ENCODE results near the gene CACNA1C.

DNA sequence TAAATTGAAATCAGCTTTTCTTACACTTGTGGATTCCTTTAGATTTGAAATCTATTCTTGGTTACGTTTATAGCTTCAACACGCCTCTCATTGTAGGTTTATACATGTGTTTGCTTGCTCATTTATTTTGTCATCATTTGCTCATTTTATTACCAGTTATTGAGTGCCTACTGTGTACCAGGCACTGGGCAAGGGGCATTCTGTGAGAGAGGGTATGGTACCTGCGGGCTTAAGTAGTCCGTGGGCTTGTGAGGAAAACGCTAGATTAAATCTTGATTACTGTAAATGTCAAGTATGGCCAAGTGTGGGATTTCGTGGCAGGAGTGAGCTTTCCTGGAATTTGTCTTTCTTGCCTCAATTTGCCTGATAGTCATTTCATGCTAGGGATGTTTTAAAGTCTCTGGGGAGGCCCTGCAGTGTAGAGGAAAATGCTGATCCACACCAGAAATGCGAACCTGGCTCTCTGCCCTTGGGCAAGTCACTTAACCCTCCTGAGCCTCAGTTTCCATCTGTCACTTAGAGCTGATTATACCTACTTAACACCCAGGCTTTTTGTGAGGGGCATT, 92.7 kb downstream of the CACNA1C start:
- TF ChIP-seq POLR2A (IDR thresholded peaks at IDR 0.05; ENCODE audit: low read depth, low read length) (no peak), RCOR1 (IDR thresholded peaks at IDR 0.05; ENCODE audit: insufficient replicate concordance, low read length) (no peak), CEBPB (IDR thresholded peaks at IDR 0.05; ENCODE audit: low read depth, low read length) (no peak), RFX5 (IDR thresholded peaks at IDR 0.05; ENCODE audit: low read depth, low read length) (no peak), CHD1 (IDR thresholded peaks at IDR 0.05; ENCODE audit: low read depth, low read length) (no peak), MXI1 (IDR thresholded peaks at IDR 0.05; ENCODE audit: borderline replicate concordance, low read depth, low read length) (no peak), NFE2L2 (IDR thresholded peaks at IDR 0.05; ENCODE audit: low read depth, low read length) (no peak), MAZ (IDR thresholded peaks at IDR 0.05; ENCODE audit: borderline replicate concordance, low read depth, low read length) (no peak), SMC3 (IDR thresholded peaks at IDR 0.05; ENCODE audit: low read depth, low read length) (no peak)
- TF ChIP-seq, protein P1, sequence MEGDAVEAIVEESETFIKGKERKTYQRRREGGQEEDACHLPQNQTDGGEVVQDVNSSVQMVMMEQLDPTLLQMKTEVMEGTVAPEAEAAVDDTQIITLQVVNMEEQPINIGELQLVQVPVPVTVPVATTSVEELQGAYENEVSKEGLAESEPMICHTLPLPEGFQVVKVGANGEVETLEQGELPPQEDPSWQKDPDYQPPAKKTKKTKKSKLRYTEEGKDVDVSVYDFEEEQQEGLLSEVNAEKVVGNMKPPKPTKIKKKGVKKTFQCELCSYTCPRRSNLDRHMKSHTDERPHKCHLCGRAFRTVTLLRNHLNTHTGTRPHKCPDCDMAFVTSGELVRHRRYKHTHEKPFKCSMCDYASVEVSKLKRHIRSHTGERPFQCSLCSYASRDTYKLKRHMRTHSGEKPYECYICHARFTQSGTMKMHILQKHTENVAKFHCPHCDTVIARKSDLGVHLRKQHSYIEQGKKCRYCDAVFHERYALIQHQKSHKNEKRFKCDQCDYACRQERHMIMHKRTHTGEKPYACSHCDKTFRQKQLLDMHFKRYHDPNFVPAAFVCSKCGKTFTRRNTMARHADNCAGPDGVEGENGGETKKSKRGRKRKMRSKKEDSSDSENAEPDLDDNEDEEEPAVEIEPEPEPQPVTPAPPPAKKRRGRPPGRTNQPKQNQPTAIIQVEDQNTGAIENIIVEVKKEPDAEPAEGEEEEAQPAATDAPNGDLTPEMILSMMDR (conservative IDR thresholded peaks at IDR 0.05; ENCODE audit: low read depth, low read length), result no peak

Data from IMR-90 (cell line).